ENCODE results near the gene COMTD1. TPM values are rescaled to one million over a fixed set of nuclear protein-coding genes. Genes with fewer than 3 reads are reported as not detected.
A peak's percentile ranks its signal among the peaks of the same experiment; 100 is the strongest.

COMTD1 gene
- polyA plus RNA-seq, 1 donor (not counting 4 experiments of a cell fraction or from before 2014, with no cell fraction given): 6.2 TPM

GRCh38 chr10:75283078-75283670 is 47.4 kb upstream of the COMTD1 start:
- no peak for FAIRE-seq
- Histone ChIP-seq H3K9ac (ENCODE audit: control insufficient read depth, extremely low read depth, insufficient read depth, low read length) (no peak overlapping the region), H3K4me2 (ENCODE audit: control insufficient read depth, extremely low read depth, insufficient read depth, low read depth, low read length) (peak overlapping the region; percentile 46)

GRCh38 chr10:75281974-75282373 is 46.2 kb upstream of the COMTD1 start:
- peak; percentile 76 for FAIRE-seq
- Histone ChIP-seq H3K9me3 (ENCODE audit: control insufficient read depth, low read depth, low read length) (no peaks in the 10 kb centered on the region), H3K4me2 (ENCODE audit: control insufficient read depth, extremely low read depth, insufficient read depth, low read depth, low read length) (no peak overlapping the region), H3K27me3 (ENCODE audit: control insufficient read depth, extremely low read depth, insufficient read depth, low read length) (peaks cover 3% of the 10 kb centered on the region), H2AFZ (ENCODE audit: control insufficient read depth, low read length) (no peak overlapping the region), H3K36me3 (ENCODE audit: control insufficient read depth in 2 of 2, extremely low read depth in 1 of 2, insufficient read depth in 2 of 2, low read length in 2 of 2) (no peaks in the 10 kb centered on the region), H3K27ac (ENCODE audit: control insufficient read depth, insufficient read depth, low read length) (no peak overlapping the region), H3K9me1 (ENCODE audit: control insufficient read depth, extremely low read depth, insufficient read depth, low read length) (no peaks in the 10 kb centered on the region), H3K9ac (ENCODE audit: control insufficient read depth, extremely low read depth, insufficient read depth, low read length) (no peak overlapping the region), H4K20me1 (ENCODE audit: control insufficient read depth, extremely low read depth, insufficient read depth, low read length) (no peaks in the 10 kb centered on the region), H3K4me3 (ENCODE audit: control insufficient read depth in 2 of 3, extremely low read depth in 1 of 3, insufficient read depth in 2 of 3, low read depth in 1 of 3, low read length in 3 of 3) (no peak overlapping the region), H3K79me2 (ENCODE audit: control insufficient read depth, insufficient read depth, low read length) (no peaks in the 10 kb centered on the region), H3K4me1 (ENCODE audit: control insufficient read depth, extremely low read depth, insufficient read depth, low read length) (peaks cover 10% of the 10 kb centered on the region)
- DNase-seq (ENCODE audit: low read depth, low spot score): peak; percentile 54
- dilution Hi-C loops (cut with MboI; ENCODE audit: extremely low pct_ligation_motif_present, low sequenced_read_pairs): no loop called here
- TF ChIP-seq EZH2 (IDR thresholded peaks at IDR 0.05; ENCODE audit: low read length) (no peak), CTCF (optimal IDR thresholded peaks at IDR 0.05 in 1 of 3, IDR thresholded peaks at IDR 0.05 in 1 of 3, conservative IDR thresholded peaks at IDR 0.05 in 1 of 3; ENCODE audit: extremely low read depth in 1 of 3, insufficient read depth in 2 of 3, low read length in 3 of 3) (no peak)

More at GRCh38 chr10:75283078-75283670, 47.4 kb upstream of the COMTD1 start:
- Histone ChIP-seq H3K9me1 (ENCODE audit: control insufficient read depth, extremely low read depth, insufficient read depth, low read length) (no peaks in the 10 kb centered on the region), H3K27ac (ENCODE audit: control insufficient read depth, insufficient read depth, low read length) (no peak overlapping the region), H2AFZ (ENCODE audit: control insufficient read depth, low read length) (peak overlapping the region; percentile 60), H3K4me3 (ENCODE audit: control insufficient read depth in 2 of 3, extremely low read depth in 1 of 3, insufficient read depth in 2 of 3, low read depth in 1 of 3, low read length in 3 of 3) (peak overlapping the region in 1 of 3 experiments; percentile 2), H3K36me3 (ENCODE audit: control insufficient read depth in 2 of 2, extremely low read depth in 1 of 2, insufficient read depth in 2 of 2, low read length in 2 of 2) (no peaks in the 10 kb centered on the region), H3K9me3 (ENCODE audit: control insufficient read depth, low read depth, low read length) (no peaks in the 10 kb centered on the region), H3K4me1 (ENCODE audit: control insufficient read depth, extremely low read depth, insufficient read depth, low read length) (peaks cover 10% of the 10 kb centered on the region), H3K79me2 (ENCODE audit: control insufficient read depth, insufficient read depth, low read length) (no peaks in the 10 kb centered on the region), H4K20me1 (ENCODE audit: control insufficient read depth, extremely low read depth, insufficient read depth, low read length) (no peaks in the 10 kb centered on the region), H3K27me3 (ENCODE audit: control insufficient read depth, extremely low read depth, insufficient read depth, low read length) (peaks cover 7% of the 10 kb centered on the region)
- TF ChIP-seq CTCF (optimal IDR thresholded peaks at IDR 0.05 in 1 of 3, IDR thresholded peaks at IDR 0.05 in 1 of 3, conservative IDR thresholded peaks at IDR 0.05 in 1 of 3; ENCODE audit: extremely low read depth in 1 of 3, insufficient read depth in 2 of 3, low read length in 3 of 3) (no peak), EZH2 (IDR thresholded peaks at IDR 0.05; ENCODE audit: low read length) (no peak)
- dilution Hi-C loops (cut with MboI; ENCODE audit: extremely low pct_ligation_motif_present, low sequenced_read_pairs): no loop called here
- DNase-seq (ENCODE audit: low read depth, low spot score): no peak
